WTC11 (cell line): ENCODE measurements around the gene FGF22. TPM values are rescaled to one million over a fixed set of nuclear protein-coding genes. Genes with fewer than 3 reads are reported as not detected.

Source experiments
- ATAC-seq: fragments of 200-7000 bp; cut with Tn5 transposase; 2 replicates; pipeline ENCODE4 v1.10.0; 2021; ENCODE audit warnings: mild to moderate bottlenecking, moderate library complexity
- CTCF ChIA-PET: fragments of 300-600 bp; sonication (Branson Sonifier 250); formaldehyde crosslinking; loops from one replicate; lab custom pipeline; 2021; ENCODE audit warnings: antibody characterized with exemption; lab: Charles Lee
- POLR2A ChIA-PET: fragments of 350-600 bp; sonication (Branson Sonifier 250); formaldehyde crosslinking; loops from one replicate; lab custom pipeline; 2021; ENCODE audit warnings: antibody characterized with exemption; lab: Charles Lee
- DNase-seq: peaks from one replicate; pipeline ENCODE4 v3.0.0; 2021; ENCODE audit warnings: low spot score
- H3K27ac Mint-ChIP-seq: 2 replicates; pipeline ENCODE4 v1.8.0; 2021; ENCODE audit warnings: mixed read lengths
- H3K27me3 Mint-ChIP-seq: 2 replicates; pipeline ENCODE4 v1.8.0; 2021; ENCODE audit warnings: low read depth, mild to moderate bottlenecking, moderate library complexity, mixed read lengths
- H3K36me3 Mint-ChIP-seq: 2 replicates; pipeline ENCODE4 v1.8.0; 2021; ENCODE audit warnings: mixed read lengths
- H3K4me1 Mint-ChIP-seq: 2 replicates; pipeline ENCODE4 v1.8.0; 2022; ENCODE audit warnings: mixed read lengths
- H3K4me3 Mint-ChIP-seq: 2 replicates; pipeline ENCODE4 v1.8.0; 2021; ENCODE audit warnings: mild to moderate bottlenecking, moderate library complexity, mixed read lengths
- H3K9me3 Mint-ChIP-seq: 2 replicates; pipeline ENCODE4 v1.8.0; 2021; ENCODE audit warnings: mixed read lengths
- AR ChIP-seq: fragments of 250-450 bp; sonication (Bioruptor Pico); IDR thresholded peaks from 2 replicates; pipeline ENCODE4 v1.9.0; 2021; ENCODE audit warnings: mild to moderate bottlenecking
- ETV6 ChIP-seq: sonication (generic); formaldehyde crosslinking; IDR thresholded peaks from 2 replicates; pipeline ENCODE4 v1.8.1; 2022; ENCODE audit warnings: mild to moderate bottlenecking, missing genetic modification reagents
- FOXK1 ChIP-seq: sonication (generic); formaldehyde crosslinking; IDR thresholded peaks from 2 replicates; pipeline ENCODE4 v1.8.0; 2022; ENCODE audit warnings: mild to moderate bottlenecking, moderate library complexity, missing genetic modification reagents
- FOXP1 ChIP-seq: sonication (generic); formaldehyde crosslinking; IDR thresholded peaks from 2 replicates; pipeline ENCODE4 v1.8.0; 2022; ENCODE audit warnings: missing genetic modification reagents, mild to moderate bottlenecking, moderate library complexity, borderline replicate concordance
- GABPB1 ChIP-seq: sonication (generic); formaldehyde crosslinking; IDR thresholded peaks from 2 replicates; pipeline ENCODE4 v1.8.1; 2023; ENCODE audit warnings: mild to moderate bottlenecking, missing genetic modification reagents
- MXD4 ChIP-seq: fragments of 250-450 bp; sonication (Bioruptor Pico); IDR thresholded peaks from 2 replicates; pipeline ENCODE4 v1.8.0; 2021; ENCODE audit warnings: mild to moderate bottlenecking, moderate library complexity, borderline replicate concordance
- NFE2L1 ChIP-seq: sonication (generic); formaldehyde crosslinking; IDR thresholded peaks from 2 replicates; pipeline ENCODE4 v1.8.1; 2023; ENCODE audit warnings: missing genetic modification reagents
- NFYB ChIP-seq: sonication (generic); formaldehyde crosslinking; conservative IDR thresholded peaks from 2 replicates; pipeline ENCODE4 v1.8.0; 2022; ENCODE audit warnings: low read depth, missing genetic modification reagents
- NR2C2 ChIP-seq: sonication (generic); formaldehyde crosslinking; IDR thresholded peaks from 2 replicates; pipeline ENCODE4 v1.8.0; 2022; ENCODE audit warnings: mild to moderate bottlenecking, missing genetic modification reagents
- RORB ChIP-seq: fragments of 250-450 bp; sonication (Bioruptor Pico); IDR thresholded peaks from 2 replicates; pipeline ENCODE4 v1.9.0; 2021; ENCODE audit warnings: mild to moderate bottlenecking
- SMAD4 ChIP-seq: sonication (generic); formaldehyde crosslinking; IDR thresholded peaks from 2 replicates; pipeline ENCODE4 v1.8.0; 2022; ENCODE audit warnings: mild to moderate bottlenecking, missing genetic modification reagents
- SP1 ChIP-seq: sonication (generic); formaldehyde crosslinking; conservative IDR thresholded peaks from 2 replicates; pipeline ENCODE4 v1.8.1; 2022; ENCODE audit warnings: missing genetic modification reagents
- TEAD1 ChIP-seq: sonication (generic); formaldehyde crosslinking; IDR thresholded peaks from 2 replicates; pipeline ENCODE4 v1.8.0; 2022; ENCODE audit warnings: mild to moderate bottlenecking, missing genetic modification reagents
- ZNF281 ChIP-seq: sonication (generic); formaldehyde crosslinking; IDR thresholded peaks from 2 replicates; pipeline ENCODE4 v1.8.0; 2023; ENCODE audit warnings: mild to moderate bottlenecking, missing genetic modification reagents
- ZNF416 ChIP-seq: fragments of 250-450 bp; sonication (Bioruptor Pico); IDR thresholded peaks from 2 replicates; pipeline ENCODE4 v1.9.0; 2021; ENCODE audit warnings: mild to moderate bottlenecking, inconsistent platforms
- ZNF512 ChIP-seq: sonication (generic); formaldehyde crosslinking; IDR thresholded peaks from 2 replicates; pipeline ENCODE4 v1.8.1; 2022; ENCODE audit warnings: missing genetic modification reagents, borderline replicate concordance
- ZSCAN18 ChIP-seq: fragments of 250-450 bp; sonication (Bioruptor Pico); IDR thresholded peaks from 2 replicates; pipeline ENCODE4 v2.1.2; 2022; ENCODE audit warnings: mild to moderate bottlenecking, moderate library complexity
- total RNA-seq: library from RNA; stranded (reverse); gene quantifications from 3 replicates; pipeline ENCODE4 v1.2.3, GENCODE V29; 2021
- TF ChIP-seq, protein P1 (sequence below): sonication (generic); formaldehyde crosslinking; IDR thresholded peaks from 2 replicates; pipeline ENCODE4 v1.8.1; 2023; ENCODE audit warnings: mild to moderate bottlenecking, moderate library complexity, missing genetic modification reagents
- TF ChIP-seq, protein P2 (sequence below): sonication (generic); formaldehyde crosslinking; IDR thresholded peaks from 2 replicates; pipeline ENCODE4 v1.8.0; 2022; ENCODE audit warnings: mild to moderate bottlenecking, missing genetic modification reagents
- TF ChIP-seq, protein P3 (sequence below): sonication (generic); formaldehyde crosslinking; IDR thresholded peaks from 2 replicates; pipeline ENCODE4 v1.8.1; 2022; ENCODE audit warnings: mild to moderate bottlenecking, moderate library complexity, missing genetic modification reagents

The FGF22 gene
- total RNA-seq, 1 experiment from 2014 or later, result 1.6 TPM

DNA sequence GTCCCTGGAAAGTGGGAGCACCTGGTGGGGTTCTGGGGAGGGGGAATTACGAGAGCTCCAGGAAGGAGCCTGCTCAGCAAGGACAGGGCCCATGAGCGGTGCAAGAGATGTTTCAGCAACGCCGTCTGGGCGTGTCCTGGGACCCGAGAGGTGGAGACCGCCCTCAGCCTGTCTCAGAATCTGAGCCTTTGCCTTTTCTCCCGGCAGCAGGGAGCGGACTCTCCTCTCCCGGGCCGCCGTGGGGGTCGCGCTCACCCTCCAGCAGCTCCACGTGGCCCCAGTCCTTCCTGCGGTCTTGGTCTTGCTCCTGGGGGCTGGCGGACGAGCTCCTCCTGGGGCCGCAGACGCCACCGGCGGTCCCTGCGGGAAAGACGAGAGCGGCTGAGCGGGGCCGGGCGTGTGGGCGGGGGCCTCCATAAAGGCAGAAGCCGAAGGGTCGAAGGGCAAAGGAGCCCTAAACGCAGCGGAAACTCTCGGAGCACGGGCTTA, 7.1 kb upstream of the FGF22 start (continued):
- TF ChIP-seq, protein P1, sequence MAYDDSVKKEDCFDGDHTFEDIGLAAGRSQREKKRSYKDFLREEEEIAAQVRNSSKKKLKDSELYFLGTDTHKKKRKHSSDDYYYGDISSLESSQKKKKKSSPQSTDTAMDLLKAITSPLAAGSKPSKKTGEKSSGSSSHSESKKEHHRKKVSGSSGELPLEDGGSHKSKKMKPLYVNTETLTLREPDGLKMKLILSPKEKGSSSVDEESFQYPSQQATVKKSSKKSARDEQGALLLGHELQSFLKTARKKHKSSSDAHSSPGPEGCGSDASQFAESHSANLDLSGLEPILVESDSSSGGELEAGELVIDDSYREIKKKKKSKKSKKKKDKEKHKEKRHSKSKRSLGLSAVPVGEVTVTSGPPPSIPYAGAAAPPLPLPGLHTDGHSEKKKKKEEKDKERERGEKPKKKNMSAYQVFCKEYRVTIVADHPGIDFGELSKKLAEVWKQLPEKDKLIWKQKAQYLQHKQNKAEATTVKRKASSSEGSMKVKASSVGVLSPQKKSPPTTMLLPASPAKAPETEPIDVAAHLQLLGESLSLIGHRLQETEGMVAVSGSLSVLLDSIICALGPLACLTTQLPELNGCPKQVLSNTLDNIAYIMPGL, result peak; percentile 62; the same call in 1 of the 2 replicates
- TF ChIP-seq FOXP1 (CRISPR knock-in tag), result no peak
- TF ChIP-seq GABPB1 (CRISPR knock-in tag), result 0 out of 2 replicates have a peak, but pooled peaks have one; percentile 7
- TF ChIP-seq AR (CRISPR knock-in tag), result no peak
- TF ChIP-seq MXD4, result no peak

GRCh38 chr19:633068-633785, 6.5 kb upstream of the FGF22 start, which contains the start of gene POLRMT:
Gene POLRMT (minus strand): TSS chr19:633537. CDS start chr19:633512, 25 bp downstream.
- ChIA-PET POLR2A (no interaction called here), CTCF (interaction anchor here (0.8 to 1.4 kb wide), 5 partner anchors 17 to 108 kb away, joined by 3 to 4 read pairs (median 3); no protein-coding TSS in a partner anchor)
- Mint-ChIP-seq H3K4me1 (peaks cover 13% of the 10 kb centered on the region), H3K36me3 (peaks cover 20% of the 10 kb centered on the region), H3K27me3 (peaks cover 13% of the 10 kb centered on the region), H3K9me3 (peaks cover 4% of the 10 kb centered on the region; the same call in 1 of the 2 replicates), H3K27ac (peak within 1 kb of the TSS; percentile 84), H3K4me3 (peak within 1 kb of the TSS; percentile 87)
- peak; percentile 97 for DNase-seq
- ATAC-seq, result peak; percentile 92
- TF ChIP-seq NR2C2 (CRISPR knock-in tag), result 0 out of 2 replicates have a peak, but pooled peaks have one; percentile 38
- peak; percentile 65; the same call in 1 of the 2 replicates for TF ChIP-seq SP1 (CRISPR knock-in tag)
- no peak for TF ChIP-seq ZNF281 (CRISPR knock-in tag)
- TF ChIP-seq ZNF416, result no peak
- no peak for TF ChIP-seq SMAD4 (CRISPR knock-in tag)
- peak; percentile 76 for TF ChIP-seq GABPB1 (CRISPR knock-in tag)
- no peak for TF ChIP-seq NFE2L1
- TF ChIP-seq ETV6 (CRISPR knock-in tag), result 0 out of 2 replicates have a peak, but pooled peaks have one; percentile 52
- peak; percentile 71 for TF ChIP-seq FOXK1 (CRISPR knock-in tag)
- TF ChIP-seq TEAD1 (CRISPR knock-in tag), result peak; percentile 59; the same call in 1 of the 2 replicates
- no peak for TF ChIP-seq RORB
- TF ChIP-seq, protein P2, sequence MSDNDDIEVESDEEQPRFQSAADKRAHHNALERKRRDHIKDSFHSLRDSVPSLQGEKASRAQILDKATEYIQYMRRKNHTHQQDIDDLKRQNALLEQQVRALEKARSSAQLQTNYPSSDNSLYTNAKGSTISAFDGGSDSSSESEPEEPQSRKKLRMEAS (CRISPR knock-in tag), result peak; percentile 82
- TF ChIP-seq, protein P1, result 0 out of 2 replicates have a peak, but pooled peaks have one; percentile 34
- peak; percentile 83 for TF ChIP-seq NFYB
- no peak for TF ChIP-seq ZNF512
- TF ChIP-seq ZSCAN18 (CRISPR knock-in tag), result no peak
- TF ChIP-seq, protein P3, sequence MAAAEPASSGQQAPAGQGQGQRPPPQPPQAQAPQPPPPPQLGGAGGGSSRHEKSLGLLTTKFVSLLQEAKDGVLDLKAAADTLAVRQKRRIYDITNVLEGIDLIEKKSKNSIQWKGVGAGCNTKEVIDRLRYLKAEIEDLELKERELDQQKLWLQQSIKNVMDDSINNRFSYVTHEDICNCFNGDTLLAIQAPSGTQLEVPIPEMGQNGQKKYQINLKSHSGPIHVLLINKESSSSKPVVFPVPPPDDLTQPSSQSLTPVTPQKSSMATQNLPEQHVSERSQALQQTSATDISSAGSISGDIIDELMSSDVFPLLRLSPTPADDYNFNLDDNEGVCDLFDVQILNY (CRISPR knock-in tag), result 0 out of 2 replicates have a peak, but pooled peaks have one; percentile 84
